Islet of Langerhans (tissue), 1 donor: Measurements from ENCODE around the gene SLC19A2.
"Not testable (repeated sequence)": the region's sequence is repeated elsewhere in the genome, so short reads cannot be mapped to it uniquely, and the experiment has no call there.

Experiments used
- FAIRE-seq: peaks from one replicate; lab custom pipeline; 2011; peaks lifted over from hg19 to GRCh38; lab: Jason Lieb, UNC

Gene SLC19A2

GRCh38 chr1:169509354-169509753, 23.6 kb upstream of the SLC19A2 start:
- FAIRE-seq = no peak

GRCh38 chr1:169508432-169509338, 22.9 kb upstream of the SLC19A2 start:
- peak; percentile 47 for FAIRE-seq

- FAIRE-seq = no peak
Measured at GRCh38 chr1:169507413-169507812, 21.7 kb upstream of the SLC19A2 start.

GRCh38 chr1:169503601-169504000, 17.9 kb upstream of the SLC19A2 start:
- not testable (repeated sequence) for FAIRE-seq

GRCh38 chr1:169499807-169500206, 14.1 kb upstream of the SLC19A2 start:
- no peak for FAIRE-seq

- FAIRE-seq = no peak
Measured at GRCh38 chr1:169497317-169497716, 11.6 kb upstream of the SLC19A2 start.

- FAIRE-seq = no peak
Measured at GRCh38 chr1:169495916-169496315, 10.2 kb upstream of the SLC19A2 start.

- FAIRE-seq = no peak
Measured at GRCh38 chr1:169495046-169495775, 9.5 kb upstream of the SLC19A2 start.

GRCh38 chr1:169494343-169494742, 8.6 kb upstream of the SLC19A2 start:
- no peak for FAIRE-seq

- FAIRE-seq = no peak
Measured at GRCh38 chr1:169493251-169493650, 7.5 kb upstream of the SLC19A2 start.

- no peak for FAIRE-seq
Measured at GRCh38 chr1:169491845-169492281, 6.1 kb upstream of the SLC19A2 start.

GRCh38 chr1:169488157-169488556, 2.4 kb upstream of the SLC19A2 start:
- no peak for FAIRE-seq

- no peak for FAIRE-seq
Measured at GRCh38 chr1:169487561-169487960, 1.8 kb upstream of the SLC19A2 start.

- FAIRE-seq = no peak
Measured at GRCh38 chr1:169487133-169487532, 1.4 kb upstream of the SLC19A2 start.

GRCh38 chr1:169486281-169487051, 722 bp upstream of the SLC19A2 start:
- FAIRE-seq = no peak

GRCh38 chr1:169484683-169485430, 887 bp downstream of the SLC19A2 start:
- no peak for FAIRE-seq

GRCh38 chr1:169484101-169484500, 1.6 kb downstream of the SLC19A2 start:
- no peak for FAIRE-seq

- FAIRE-seq = peak; percentile 77
Measured at GRCh38 chr1:169483500-169483966, 2.2 kb downstream of the SLC19A2 start.

GRCh38 chr1:169479363-169480066, 6.2 kb downstream of the SLC19A2 start:
- no peak for FAIRE-seq

GRCh38 chr1:169478094-169478672, 7.6 kb downstream of the SLC19A2 start:
- FAIRE-seq = no peak
